HepG2 (cell line): ENCODE results near the gene INPP1. TPM values are rescaled to one million over a fixed set of nuclear protein-coding genes. Genes with fewer than 3 reads are reported as not detected.

ENCODE experiments used
- SMARCC2 ChIP-seq: fragments of 450-650 bp; IDR thresholded peaks from 2 replicates; pipeline ENCODE4 v1.6.1; 2017; ENCODE audit warnings: antibody characterized with exemption, mild to moderate bottlenecking
- TARDBP ChIP-seq: sonication (generic); formaldehyde crosslinking; IDR thresholded peaks from 2 replicates; pipeline ENCODE4 v1.8.0; 2022; ENCODE audit warnings: mild to moderate bottlenecking, missing genetic modification reagents
- ZNF572 ChIP-seq: sonication (generic); formaldehyde crosslinking; IDR thresholded peaks from 2 replicates; pipeline ENCODE4 v1.5.1; 2020; ENCODE audit warnings: mild to moderate bottlenecking, missing genetic modification reagents
- polyA plus RNA-seq, 8 experiments: library from polyadenylated mRNA; depleted of rRNA in 3 of 8; stranded (reverse) in 7 of 8; unstranded in 1 of 8; fragments of >200 nt; fragmentation: Illumina TruSeq in 4 of 8; extraction: Trizol in 4 of 8; gene quantifications; 2 replicates each; pipeline versions ENCODE4 v1.2.1 to v1.2.3, GENCODE V29; 2011 to 2016; ENCODE audit warnings: low read depth in 4 of 8, missing spikeins in 1 of 8, mixed read lengths in 1 of 8; ENCODE audit not compliant: insufficient read depth in 1 of 8
- total RNA-seq, 5 experiments: library from RNA; depleted of rRNA; stranded (reverse); fragments of >200 nt; fragmentation: Illumina TruSeq; extraction: Trizol; gene quantifications; 2 replicates each; pipeline ENCODE4 v1.2.3, GENCODE V29; 2016; ENCODE audit warnings: low read depth in 1 of 5
- TF ChIP-seq, protein P1 (sequence below): sonication (generic); formaldehyde crosslinking; IDR thresholded peaks from 2 replicates; pipeline ENCODE4 v1.4.0; 2020; ENCODE audit warnings: mild to moderate bottlenecking, missing genetic modification reagents
- TF ChIP-seq, protein P2 (sequence below): sonication (generic); formaldehyde crosslinking; IDR thresholded peaks from 2 replicates; pipeline ENCODE4 v1.5.1; 2020; ENCODE audit warnings: missing genetic modification reagents, mild to moderate bottlenecking, borderline replicate concordance
- TF ChIP-seq, protein P3 (sequence below): sonication (generic); formaldehyde crosslinking; IDR thresholded peaks from 2 replicates; pipeline ENCODE4 v1.5.0; 2020; ENCODE audit warnings: missing genetic modification reagents, mild to moderate bottlenecking, borderline replicate concordance
- TF ChIP-seq, protein P4 (sequence below): sonication (generic); formaldehyde crosslinking; IDR thresholded peaks from 2 replicates; pipeline ENCODE4 v1.8.0; 2022; ENCODE audit warnings: mild to moderate bottlenecking, missing genetic modification reagents; ENCODE audit not compliant: insufficient replicate concordance
- TF ChIP-seq, protein P5 (sequence below): sonication (generic); formaldehyde crosslinking; IDR thresholded peaks from 2 replicates; pipeline ENCODE4 v1.5.1; 2020; ENCODE audit warnings: mild to moderate bottlenecking, missing genetic modification reagents, moderate library complexity
- TF ChIP-seq, protein P6 (sequence below): IDR thresholded peaks from 2 replicates; pipeline ENCODE4 v1.6.1; 2016; ENCODE audit warnings: missing genetic modification reagents, missing compliant biosample characterization
- TF ChIP-seq, protein P7 (sequence below): IDR thresholded peaks from 2 replicates; pipeline ENCODE4 v1.6.1; 2012; ENCODE audit warnings: inconsistent platforms
- TF ChIP-seq, protein P8 (sequence below): sonication (generic); formaldehyde crosslinking; IDR thresholded peaks from 2 replicates; pipeline ENCODE4 v1.8.1; 2022; ENCODE audit warnings: low read depth, mild to moderate bottlenecking, missing genetic modification reagents
- TF ChIP-seq, protein P9 (sequence below): sonication (generic); formaldehyde crosslinking; IDR thresholded peaks from 2 replicates; pipeline ENCODE4 v1.8.1; 2023; ENCODE audit warnings: mild to moderate bottlenecking, missing genetic modification reagents

INPP1 gene
- total and polyA plus RNA-seq, 2 of the 13 experiments (the other 11 are each of a cell fraction or from before 2014, with no cell fraction given): 10.0 to 13.3 TPM

DNA sequence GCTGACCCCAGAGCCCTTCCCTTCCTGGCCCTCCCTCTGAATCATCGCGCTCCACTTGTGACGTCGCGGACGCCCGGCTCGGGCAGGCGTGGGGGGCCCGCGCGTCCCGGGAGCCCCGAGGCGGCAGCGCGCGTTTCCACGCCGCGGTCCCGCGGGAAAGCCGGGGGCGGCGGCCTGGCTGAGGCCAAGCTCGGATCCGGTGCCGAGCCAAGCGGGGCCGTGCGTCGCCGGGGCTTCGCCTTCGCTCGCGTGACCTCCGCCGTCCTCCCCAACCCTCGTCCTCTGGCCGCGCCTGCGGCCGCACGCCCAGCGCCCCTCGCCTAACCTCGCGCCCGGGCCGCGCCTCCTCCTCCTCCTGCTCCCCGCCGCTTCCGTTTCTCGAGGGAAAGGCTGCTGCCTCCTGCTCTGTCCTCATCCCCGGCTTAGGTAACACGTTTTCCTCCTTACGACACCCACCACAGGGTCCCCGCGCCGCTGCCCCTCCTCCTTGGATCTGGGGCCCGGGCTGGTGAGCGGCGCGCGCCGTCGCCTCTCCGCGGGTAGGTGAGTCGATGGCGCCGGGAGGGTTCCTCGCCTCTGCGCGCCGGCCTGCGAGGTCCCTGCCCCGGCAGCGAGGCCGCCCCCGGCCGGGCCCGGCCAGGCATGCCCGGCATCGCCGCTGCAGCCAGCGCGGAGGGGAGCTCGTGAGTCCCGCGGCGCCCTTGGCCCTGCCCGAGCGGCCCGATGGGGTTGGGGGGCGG lies at the start of gene INPP1 (continued):
- TF ChIP-seq, protein P1, sequence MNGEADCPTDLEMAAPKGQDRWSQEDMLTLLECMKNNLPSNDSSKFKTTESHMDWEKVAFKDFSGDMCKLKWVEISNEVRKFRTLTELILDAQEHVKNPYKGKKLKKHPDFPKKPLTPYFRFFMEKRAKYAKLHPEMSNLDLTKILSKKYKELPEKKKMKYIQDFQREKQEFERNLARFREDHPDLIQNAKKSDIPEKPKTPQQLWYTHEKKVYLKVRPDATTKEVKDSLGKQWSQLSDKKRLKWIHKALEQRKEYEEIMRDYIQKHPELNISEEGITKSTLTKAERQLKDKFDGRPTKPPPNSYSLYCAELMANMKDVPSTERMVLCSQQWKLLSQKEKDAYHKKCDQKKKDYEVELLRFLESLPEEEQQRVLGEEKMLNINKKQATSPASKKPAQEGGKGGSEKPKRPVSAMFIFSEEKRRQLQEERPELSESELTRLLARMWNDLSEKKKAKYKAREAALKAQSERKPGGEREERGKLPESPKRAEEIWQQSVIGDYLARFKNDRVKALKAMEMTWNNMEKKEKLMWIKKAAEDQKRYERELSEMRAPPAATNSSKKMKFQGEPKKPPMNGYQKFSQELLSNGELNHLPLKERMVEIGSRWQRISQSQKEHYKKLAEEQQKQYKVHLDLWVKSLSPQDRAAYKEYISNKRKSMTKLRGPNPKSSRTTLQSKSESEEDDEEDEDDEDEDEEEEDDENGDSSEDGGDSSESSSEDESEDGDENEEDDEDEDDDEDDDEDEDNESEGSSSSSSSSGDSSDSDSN (CRISPR knock-in tag): peak; percentile 98
- TF ChIP-seq ZNF572 (no peak), SMARCC2 (no peak), TARDBP (peak; percentile 71; the same call in 1 of the 2 replicates)
- TF ChIP-seq, protein P2, sequence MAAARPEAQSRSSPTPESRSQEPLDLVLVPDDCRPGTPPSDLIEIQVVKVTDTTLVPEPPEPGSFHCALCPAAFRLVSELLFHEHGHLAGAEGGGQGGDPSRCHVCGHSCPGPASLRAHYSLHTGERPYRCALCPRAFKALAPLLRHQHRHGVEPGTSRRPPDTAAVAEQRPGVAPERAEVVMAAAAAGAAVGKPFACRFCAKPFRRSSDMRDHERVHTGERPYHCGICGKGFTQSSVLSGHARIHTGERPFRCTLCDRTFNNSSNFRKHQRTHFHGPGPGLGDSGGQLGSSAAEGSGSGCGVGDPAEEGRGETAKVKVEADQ (CRISPR knock-in tag): peak; percentile 95
- TF ChIP-seq, protein P3, sequence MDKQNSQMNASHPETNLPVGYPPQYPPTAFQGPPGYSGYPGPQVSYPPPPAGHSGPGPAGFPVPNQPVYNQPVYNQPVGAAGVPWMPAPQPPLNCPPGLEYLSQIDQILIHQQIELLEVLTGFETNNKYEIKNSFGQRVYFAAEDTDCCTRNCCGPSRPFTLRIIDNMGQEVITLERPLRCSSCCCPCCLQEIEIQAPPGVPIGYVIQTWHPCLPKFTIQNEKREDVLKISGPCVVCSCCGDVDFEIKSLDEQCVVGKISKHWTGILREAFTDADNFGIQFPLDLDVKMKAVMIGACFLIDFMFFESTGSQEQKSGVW (CRISPR knock-in tag): no peak
- TF ChIP-seq, protein P4, sequence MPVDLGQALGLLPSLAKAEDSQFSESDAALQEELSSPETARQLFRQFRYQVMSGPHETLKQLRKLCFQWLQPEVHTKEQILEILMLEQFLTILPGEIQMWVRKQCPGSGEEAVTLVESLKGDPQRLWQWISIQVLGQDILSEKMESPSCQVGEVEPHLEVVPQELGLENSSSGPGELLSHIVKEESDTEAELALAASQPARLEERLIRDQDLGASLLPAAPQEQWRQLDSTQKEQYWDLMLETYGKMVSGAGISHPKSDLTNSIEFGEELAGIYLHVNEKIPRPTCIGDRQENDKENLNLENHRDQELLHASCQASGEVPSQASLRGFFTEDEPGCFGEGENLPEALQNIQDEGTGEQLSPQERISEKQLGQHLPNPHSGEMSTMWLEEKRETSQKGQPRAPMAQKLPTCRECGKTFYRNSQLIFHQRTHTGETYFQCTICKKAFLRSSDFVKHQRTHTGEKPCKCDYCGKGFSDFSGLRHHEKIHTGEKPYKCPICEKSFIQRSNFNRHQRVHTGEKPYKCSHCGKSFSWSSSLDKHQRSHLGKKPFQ: no peak
- TF ChIP-seq, protein P5, sequence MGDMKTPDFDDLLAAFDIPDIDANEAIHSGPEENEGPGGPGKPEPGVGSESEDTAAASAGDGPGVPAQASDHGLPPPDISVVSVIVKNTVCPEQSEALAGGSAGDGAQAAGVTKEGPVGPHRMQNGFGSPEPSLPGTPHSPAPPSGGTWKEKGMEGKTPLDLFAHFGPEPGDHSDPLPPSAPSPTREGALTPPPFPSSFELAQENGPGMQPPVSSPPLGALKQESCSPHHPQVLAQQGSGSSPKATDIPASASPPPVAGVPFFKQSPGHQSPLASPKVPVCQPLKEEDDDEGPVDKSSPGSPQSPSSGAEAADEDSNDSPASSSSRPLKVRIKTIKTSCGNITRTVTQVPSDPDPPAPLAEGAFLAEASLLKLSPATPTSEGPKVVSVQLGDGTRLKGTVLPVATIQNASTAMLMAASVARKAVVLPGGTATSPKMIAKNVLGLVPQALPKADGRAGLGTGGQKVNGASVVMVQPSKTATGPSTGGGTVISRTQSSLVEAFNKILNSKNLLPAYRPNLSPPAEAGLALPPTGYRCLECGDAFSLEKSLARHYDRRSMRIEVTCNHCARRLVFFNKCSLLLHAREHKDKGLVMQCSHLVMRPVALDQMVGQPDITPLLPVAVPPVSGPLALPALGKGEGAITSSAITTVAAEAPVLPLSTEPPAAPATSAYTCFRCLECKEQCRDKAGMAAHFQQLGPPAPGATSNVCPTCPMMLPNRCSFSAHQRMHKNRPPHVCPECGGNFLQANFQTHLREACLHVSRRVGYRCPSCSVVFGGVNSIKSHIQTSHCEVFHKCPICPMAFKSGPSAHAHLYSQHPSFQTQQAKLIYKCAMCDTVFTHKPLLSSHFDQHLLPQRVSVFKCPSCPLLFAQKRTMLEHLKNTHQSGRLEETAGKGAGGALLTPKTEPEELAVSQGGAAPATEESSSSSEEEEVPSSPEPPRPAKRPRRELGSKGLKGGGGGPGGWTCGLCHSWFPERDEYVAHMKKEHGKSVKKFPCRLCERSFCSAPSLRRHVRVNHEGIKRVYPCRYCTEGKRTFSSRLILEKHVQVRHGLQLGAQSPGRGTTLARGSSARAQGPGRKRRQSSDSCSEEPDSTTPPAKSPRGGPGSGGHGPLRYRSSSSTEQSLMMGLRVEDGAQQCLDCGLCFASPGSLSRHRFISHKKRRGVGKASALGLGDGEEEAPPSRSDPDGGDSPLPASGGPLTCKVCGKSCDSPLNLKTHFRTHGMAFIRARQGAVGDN: peak; percentile 99
- TF ChIP-seq, protein P6, sequence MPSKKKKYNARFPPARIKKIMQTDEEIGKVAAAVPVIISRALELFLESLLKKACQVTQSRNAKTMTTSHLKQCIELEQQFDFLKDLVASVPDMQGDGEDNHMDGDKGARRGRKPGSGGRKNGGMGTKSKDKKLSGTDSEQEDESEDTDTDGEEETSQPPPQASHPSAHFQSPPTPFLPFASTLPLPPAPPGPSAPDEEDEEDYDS (CRISPR knock-in tag): no peak
- TF ChIP-seq, protein P7, sequence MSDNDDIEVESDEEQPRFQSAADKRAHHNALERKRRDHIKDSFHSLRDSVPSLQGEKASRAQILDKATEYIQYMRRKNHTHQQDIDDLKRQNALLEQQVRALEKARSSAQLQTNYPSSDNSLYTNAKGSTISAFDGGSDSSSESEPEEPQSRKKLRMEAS: peak; percentile 94
- TF ChIP-seq, protein P8, sequence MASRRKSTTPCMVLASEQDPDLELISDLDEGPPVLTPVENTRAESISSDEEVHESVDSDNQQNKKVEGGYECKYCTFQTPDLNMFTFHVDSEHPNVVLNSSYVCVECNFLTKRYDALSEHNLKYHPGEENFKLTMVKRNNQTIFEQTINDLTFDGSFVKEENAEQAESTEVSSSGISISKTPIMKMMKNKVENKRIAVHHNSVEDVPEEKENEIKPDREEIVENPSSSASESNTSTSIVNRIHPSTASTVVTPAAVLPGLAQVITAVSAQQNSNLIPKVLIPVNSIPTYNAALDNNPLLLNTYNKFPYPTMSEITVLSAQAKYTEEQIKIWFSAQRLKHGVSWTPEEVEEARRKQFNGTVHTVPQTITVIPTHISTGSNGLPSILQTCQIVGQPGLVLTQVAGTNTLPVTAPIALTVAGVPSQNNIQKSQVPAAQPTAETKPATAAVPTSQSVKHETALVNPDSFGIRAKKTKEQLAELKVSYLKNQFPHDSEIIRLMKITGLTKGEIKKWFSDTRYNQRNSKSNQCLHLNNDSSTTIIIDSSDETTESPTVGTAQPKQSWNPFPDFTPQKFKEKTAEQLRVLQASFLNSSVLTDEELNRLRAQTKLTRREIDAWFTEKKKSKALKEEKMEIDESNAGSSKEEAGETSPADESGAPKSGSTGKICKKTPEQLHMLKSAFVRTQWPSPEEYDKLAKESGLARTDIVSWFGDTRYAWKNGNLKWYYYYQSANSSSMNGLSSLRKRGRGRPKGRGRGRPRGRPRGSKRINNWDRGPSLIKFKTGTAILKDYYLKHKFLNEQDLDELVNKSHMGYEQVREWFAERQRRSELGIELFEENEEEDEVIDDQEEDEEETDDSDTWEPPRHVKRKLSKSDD: peak; percentile 90; the same call in 1 of the 2 replicates
- TF ChIP-seq, protein P9, sequence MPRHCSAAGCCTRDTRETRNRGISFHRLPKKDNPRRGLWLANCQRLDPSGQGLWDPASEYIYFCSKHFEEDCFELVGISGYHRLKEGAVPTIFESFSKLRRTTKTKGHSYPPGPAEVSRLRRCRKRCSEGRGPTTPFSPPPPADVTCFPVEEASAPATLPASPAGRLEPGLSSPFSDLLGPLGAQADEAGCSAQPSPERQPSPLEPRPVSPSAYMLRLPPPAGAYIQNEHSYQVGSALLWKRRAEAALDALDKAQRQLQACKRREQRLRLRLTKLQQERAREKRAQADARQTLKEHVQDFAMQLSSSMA (CRISPR knock-in tag): no peak; the same call in 1 of the 2 replicates
